HEK293 (cell line): Measurements from ENCODE around the gene TTR.

Experiments used
- ELK4 ChIP-seq: IDR thresholded peaks from 2 replicates; pipeline ENCODE4 v1.6.1; 2011; ENCODE audit warnings: mild to moderate bottlenecking, low read depth, low read length, borderline replicate concordance
- HIC1 ChIP-seq: fragments of 450-650 bp; formaldehyde crosslinking; IDR thresholded peaks from 2 replicates; pipeline ENCODE4 v1.5.1; 2016; ENCODE audit warnings: missing biosample characterization, missing genetic modification characterization
- MZF1 ChIP-seq: fragments of 450-650 bp; formaldehyde crosslinking; IDR thresholded peaks from 2 replicates; pipeline ENCODE4 v1.5.1; 2017; ENCODE audit warnings: missing biosample characterization, missing genetic modification characterization, borderline replicate concordance
- SP2 ChIP-seq: fragments of 450-650 bp; formaldehyde crosslinking; IDR thresholded peaks from 2 replicates; pipeline ENCODE4 v1.5.1; 2016; ENCODE audit warnings: missing biosample characterization, missing genetic modification characterization
- YY1 ChIP-seq: fragments of 450-650 bp; formaldehyde crosslinking; IDR thresholded peaks from 2 replicates; pipeline ENCODE4 v1.5.1; 2018; ENCODE audit warnings: missing biosample characterization, missing genetic modification characterization
- ZBTB1 ChIP-seq: fragments of 450-650 bp; formaldehyde crosslinking; IDR thresholded peaks from 2 replicates; pipeline ENCODE4 v1.5.1; 2016; ENCODE audit warnings: missing biosample characterization, missing genetic modification characterization
- ZBTB20 ChIP-seq: fragments of 450-650 bp; formaldehyde crosslinking; IDR thresholded peaks from 2 replicates; pipeline ENCODE4 v1.5.1; 2016; ENCODE audit warnings: missing biosample characterization, missing genetic modification characterization
- ZNF174 ChIP-seq: fragments of 450-650 bp; formaldehyde crosslinking; IDR thresholded peaks from 2 replicates; pipeline ENCODE4 v1.5.0; 2017; ENCODE audit warnings: missing biosample characterization, mild to moderate bottlenecking, missing genetic modification characterization
- ZNF266 ChIP-seq: fragments of 450-650 bp; formaldehyde crosslinking; IDR thresholded peaks from 2 replicates; pipeline ENCODE4 v1.5.1; 2016; ENCODE audit warnings: missing biosample characterization, missing genetic modification characterization, low read depth
- ZNF391 ChIP-seq: fragments of 450-650 bp; formaldehyde crosslinking; IDR thresholded peaks from 2 replicates; pipeline ENCODE4 v1.5.1; 2016; ENCODE audit warnings: low read depth, missing biosample characterization, missing genetic modification characterization, borderline replicate concordance
- ZNF426 ChIP-seq: fragments of 450-650 bp; formaldehyde crosslinking; IDR thresholded peaks from 2 replicates; pipeline ENCODE4 v1.5.1; 2017; ENCODE audit warnings: missing biosample characterization, missing genetic modification characterization, mild to moderate bottlenecking, inconsistent platforms, moderate library complexity
- TF ChIP-seq, protein P1 (sequence below): fragments of 450-650 bp; formaldehyde crosslinking; IDR thresholded peaks from 2 replicates; pipeline ENCODE4 v1.5.1; 2016; ENCODE audit warnings: missing biosample characterization, missing genetic modification characterization
- TF ChIP-seq, protein P2 (sequence below): fragments of 450-650 bp; formaldehyde crosslinking; IDR thresholded peaks from 2 replicates; pipeline ENCODE4 v1.5.1; 2016; ENCODE audit warnings: missing biosample characterization, missing genetic modification characterization

DNA sequence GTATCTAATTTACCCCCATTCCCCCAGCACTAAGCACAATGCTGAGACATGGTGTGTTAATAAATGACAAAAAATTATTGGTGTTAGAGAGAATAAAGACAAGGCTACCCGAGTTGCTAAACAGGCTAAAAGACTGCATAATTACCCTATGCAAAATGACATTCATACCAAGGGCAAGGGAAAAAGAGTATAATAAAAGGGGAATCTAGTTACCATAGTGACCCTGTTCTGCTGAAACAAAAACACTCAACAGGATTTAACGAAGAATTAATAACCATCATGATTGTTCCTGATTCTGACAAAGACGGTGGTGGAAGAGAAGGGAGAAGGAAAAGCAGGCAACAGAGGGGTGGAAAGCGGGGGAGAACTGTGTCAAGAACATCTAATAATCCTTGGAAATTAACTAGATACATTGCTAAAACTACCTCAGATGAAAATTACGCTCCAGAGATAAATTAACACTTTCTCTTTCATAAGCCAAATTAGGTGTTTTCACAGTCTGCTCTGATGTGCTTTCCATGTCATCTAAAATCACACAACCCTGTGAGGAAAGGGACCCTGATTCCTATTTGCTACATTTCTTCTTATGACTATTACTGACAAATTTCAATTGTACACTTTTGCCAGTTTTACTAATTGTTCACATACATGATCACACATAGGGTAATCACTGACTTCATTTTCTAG, 25.5 kb downstream of the TTR start:
- TF ChIP-seq, protein P1, sequence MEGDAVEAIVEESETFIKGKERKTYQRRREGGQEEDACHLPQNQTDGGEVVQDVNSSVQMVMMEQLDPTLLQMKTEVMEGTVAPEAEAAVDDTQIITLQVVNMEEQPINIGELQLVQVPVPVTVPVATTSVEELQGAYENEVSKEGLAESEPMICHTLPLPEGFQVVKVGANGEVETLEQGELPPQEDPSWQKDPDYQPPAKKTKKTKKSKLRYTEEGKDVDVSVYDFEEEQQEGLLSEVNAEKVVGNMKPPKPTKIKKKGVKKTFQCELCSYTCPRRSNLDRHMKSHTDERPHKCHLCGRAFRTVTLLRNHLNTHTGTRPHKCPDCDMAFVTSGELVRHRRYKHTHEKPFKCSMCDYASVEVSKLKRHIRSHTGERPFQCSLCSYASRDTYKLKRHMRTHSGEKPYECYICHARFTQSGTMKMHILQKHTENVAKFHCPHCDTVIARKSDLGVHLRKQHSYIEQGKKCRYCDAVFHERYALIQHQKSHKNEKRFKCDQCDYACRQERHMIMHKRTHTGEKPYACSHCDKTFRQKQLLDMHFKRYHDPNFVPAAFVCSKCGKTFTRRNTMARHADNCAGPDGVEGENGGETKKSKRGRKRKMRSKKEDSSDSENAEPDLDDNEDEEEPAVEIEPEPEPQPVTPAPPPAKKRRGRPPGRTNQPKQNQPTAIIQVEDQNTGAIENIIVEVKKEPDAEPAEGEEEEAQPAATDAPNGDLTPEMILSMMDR: no peak
- TF ChIP-seq ZNF174 (tag by site-specific recombination) (no peak), ZNF391 (tag by site-specific recombination) (no peak), ZBTB1 (tag by site-specific recombination) (no peak), ZBTB20 (tag by site-specific recombination) (no peak), YY1 (tag by site-specific recombination) (no peak), ELK4 (no peak), SP2 (tag by site-specific recombination) (no peak), ZNF426 (tag by site-specific recombination) (no peak), MZF1 (tag by site-specific recombination) (no peak), ZNF266 (tag by site-specific recombination) (no peak), HIC1 (tag by site-specific recombination) (no peak)
- TF ChIP-seq, protein P2, sequence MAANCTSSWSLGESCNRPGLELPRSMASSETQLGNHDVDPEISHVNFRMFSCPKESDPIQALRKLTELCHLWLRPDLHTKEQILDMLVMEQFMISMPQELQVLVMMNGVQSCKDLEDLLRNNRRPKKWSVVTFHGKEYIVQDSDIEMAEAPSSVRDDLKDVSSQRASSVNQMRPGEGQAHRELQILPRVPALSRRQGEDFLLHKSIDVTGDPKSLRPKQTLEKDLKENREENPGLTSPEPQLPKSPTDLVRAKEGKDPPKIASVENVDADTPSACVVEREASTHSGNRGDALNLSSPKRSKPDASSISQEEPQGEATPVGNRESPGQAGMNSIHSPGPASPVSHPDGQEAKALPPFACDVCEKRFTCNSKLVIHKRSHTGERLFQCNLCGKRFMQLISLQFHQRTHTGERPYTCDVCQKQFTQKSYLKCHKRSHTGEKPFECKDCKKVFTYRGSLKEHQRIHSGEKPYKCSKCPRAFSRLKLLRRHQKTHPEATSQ (tag by site-specific recombination): no peak
